GM21825 (cell line): ENCODE data around the gene CDRT15L2.
"Not testable (repeated sequence)": the region's sequence is repeated elsewhere in the genome, so short reads cannot be mapped to it uniquely, and the experiment has no call there.

Source experiments
- ATAC-seq: cut with Tn5 transposase; IDR thresholded peaks from one replicate; pipeline ENCODE4 v1.9.1; 2021; ENCODE audit warnings: mild to moderate bottlenecking, moderate library complexity; ENCODE audit not compliant: unreplicated experiment

Gene CDRT15L2

DNA sequence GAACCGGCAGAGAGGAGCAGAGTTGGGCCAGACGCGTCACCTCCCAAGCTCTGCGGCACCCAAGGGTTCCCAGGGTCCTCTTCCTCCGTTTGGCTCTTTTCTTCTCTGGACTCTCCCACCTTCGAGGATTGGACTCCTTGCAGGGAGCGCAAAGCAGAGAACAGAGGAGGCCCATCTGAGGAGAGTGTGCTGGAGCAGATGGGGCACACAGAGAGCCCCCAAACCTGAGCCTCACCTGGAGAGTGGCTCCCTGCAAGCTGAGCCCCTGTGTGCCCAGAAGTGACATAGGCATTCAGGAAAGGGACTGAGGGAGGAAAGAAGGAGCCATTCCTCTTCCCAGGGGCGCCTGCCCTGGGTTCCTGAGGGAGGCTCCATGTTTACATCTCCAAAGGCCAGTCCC lies 6.3 kb upstream of the CDRT15L2 start:
- not testable (repeated sequence) for ATAC-seq

DNA sequence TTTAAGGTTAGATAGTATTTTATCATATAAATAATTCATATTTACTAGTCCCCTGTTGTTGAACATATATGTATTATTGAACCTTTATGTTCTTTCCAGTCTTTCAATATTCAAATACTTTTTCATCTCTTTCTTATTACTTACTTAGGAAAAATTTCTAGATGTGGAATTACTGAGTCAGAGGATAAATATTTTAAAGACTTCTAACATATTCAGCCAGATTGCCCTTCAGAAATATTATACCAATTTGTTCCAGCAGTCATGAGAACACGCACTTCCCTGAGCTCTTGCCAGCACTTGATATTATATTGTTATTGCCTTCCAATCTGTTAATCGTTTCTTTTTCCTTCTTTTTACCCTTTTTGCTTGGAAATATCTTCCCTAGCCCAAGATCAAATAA lies 4.5 kb upstream of the CDRT15L2 start:
- ATAC-seq = not testable (repeated sequence)

DNA sequence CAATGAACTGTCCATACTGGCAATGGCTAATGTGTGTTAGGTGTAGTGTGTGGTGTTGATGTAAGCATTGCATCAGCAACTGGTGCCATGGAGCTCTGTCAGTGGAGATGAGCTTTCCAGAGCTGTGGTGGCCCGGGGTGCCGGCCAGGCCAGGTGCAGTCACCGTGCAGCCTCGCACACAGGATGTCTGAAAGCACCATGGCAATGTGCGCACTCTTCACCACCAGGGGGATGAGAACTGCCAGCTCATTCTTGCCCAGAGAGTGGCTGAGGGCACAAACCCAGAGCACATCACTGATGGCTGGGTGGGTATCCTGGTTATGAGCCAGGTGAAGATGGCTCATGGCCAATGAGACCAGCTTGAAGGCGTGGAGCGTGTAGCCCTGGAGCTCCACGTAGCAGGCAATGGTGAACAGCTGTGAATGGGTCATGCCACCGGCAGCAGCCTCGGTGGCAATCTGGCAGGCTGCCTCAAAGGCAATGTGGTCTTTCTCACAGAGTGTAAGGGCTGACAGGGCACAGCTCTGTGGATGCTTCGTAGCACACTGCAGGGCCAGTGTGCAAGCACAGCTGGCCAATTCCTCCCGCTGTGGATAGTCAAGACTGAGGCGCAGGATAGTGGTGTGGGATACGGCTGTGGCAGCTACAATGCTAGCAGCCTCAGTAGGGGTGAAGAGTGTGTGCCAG lies 4.5 kb downstream of the CDRT15L2 start:
- not testable (repeated sequence) for ATAC-seq

DNA sequence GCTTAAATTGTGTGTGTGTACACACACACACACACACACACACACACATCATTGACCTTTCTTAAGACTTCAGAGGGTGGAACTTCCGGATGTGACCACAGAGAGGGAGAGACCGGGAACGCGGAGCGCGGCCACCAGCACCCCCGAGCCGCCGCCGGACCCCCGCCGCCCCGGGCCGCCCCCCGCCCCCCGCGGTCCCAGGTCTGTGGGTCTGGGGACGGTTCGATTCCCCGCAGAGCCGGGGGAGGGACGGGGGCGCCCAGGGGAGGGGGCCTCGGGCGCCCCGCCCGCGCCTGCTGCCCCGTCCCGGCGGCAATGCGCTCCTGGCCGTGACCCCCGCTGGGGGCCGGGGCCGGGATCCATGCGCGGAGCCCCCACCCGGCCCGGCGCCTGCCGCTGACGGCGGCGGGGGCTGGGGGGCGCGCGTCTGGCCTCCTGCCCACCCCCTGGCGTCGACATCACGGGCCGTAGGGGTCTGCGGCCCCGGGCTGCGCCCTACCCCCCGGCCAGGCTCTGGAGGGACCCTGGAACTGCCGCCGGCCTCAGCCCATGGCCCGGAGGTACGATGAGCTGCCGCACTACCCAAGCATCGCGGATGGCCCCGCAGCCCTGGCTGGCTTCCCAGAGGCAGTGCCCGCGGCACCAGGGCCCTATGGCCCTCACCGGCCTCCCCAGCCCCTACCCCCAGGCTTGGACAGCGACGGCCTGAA lies 9.4 kb downstream of the CDRT15L2 start:
- not testable (repeated sequence) for ATAC-seq

DNA sequence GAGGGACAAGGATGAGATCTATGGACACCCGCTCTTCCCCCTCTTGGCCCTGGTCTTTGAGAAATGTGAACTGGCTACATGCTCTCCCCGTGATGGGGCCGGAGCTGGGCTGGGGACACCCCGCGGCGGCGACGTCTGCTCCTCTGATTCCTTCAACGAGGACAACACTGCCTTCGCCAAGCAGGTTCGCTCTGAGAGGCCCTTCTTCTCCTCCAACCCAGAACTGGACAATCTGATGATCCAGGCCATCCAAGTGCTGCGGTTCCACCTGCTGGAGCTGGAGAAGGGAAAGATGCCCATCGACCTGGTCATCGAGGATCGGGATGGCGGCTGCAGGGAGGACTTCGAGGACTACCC lies 9.9 kb downstream of the CDRT15L2 start:
- not testable (repeated sequence) for ATAC-seq

DNA sequence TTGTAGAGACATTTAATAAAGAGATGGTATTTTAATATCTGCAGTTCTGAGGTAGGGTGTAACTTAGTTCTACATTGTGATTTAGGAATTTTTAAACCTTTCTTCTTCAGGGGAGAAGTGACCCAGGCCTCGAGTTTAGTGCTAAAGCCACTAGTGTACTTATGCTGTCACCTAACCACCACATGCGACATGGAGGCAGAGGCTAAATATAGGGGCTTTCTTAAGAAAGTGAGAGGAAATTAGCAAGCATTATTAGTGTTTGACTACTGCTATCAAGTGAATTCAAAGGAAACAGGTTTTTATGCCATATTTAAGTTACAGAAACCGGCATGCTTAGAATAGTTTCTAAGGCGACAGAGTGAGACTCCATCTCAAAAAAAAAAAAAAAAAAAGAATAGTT lies 11.5 kb downstream of the CDRT15L2 start:
- not testable (repeated sequence) for ATAC-seq

DNA sequence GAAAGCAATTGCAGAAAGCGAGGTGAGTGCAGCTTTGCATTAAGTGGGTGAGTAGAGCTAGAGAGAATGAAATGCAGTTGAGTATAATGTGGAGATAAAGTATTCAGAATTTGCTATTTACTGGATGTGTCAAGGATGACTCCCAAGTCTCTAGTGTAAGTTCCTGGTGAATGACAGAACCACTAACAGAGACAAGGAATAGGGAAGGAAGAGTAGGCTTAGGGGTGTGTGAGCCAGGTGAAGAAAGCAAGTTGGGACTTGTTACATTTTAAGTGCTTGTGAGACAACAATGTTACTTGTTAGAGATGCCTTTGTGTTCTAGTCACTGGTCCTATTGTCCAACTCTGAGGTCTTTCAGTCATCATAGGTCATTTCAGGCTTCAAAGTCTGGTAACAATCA lies 26.0 kb downstream of the CDRT15L2 start:
- ATAC-seq = not testable (repeated sequence)

DNA sequence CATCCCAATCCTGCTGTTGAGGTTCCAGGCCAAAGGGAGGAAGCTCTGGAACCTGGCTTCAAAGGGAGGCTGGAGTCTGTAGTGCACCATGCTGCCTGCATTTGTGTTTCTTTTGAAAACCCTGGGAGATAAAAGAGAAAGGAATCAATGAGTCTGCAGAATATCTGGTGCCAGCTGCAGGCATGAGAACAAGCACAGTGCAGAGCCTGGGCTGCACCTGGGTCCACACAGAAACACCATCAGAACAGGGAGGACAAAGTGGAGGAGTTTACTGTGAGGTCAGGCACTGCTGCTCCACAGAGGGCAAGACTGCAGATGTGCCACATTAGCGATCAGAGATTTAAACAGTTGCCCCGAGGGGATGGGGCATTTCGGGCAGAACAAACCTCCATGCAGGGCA lies 30.0 kb downstream of the CDRT15L2 start:
- ATAC-seq = not testable (repeated sequence)

DNA sequence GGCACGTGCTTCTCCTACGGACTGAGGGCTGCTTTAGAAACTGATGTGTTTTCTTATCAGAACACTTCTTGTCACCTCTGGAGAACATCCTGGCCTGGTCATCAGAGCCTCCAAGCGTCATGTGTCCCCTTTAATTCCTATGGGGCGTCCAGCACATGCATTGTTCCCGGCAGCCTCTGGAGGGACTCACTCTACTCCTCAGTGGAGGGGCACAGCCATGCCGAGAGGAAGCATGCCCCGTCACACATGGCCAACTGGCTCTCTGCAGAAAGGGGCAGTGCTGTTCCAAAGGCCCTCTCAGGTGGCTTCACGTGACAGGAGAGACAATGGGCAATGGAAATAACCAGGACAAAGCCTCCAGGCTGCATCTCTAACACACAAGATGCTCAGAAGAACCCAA lies 31.8 kb downstream of the CDRT15L2 start:
- ATAC-seq = no peak

DNA sequence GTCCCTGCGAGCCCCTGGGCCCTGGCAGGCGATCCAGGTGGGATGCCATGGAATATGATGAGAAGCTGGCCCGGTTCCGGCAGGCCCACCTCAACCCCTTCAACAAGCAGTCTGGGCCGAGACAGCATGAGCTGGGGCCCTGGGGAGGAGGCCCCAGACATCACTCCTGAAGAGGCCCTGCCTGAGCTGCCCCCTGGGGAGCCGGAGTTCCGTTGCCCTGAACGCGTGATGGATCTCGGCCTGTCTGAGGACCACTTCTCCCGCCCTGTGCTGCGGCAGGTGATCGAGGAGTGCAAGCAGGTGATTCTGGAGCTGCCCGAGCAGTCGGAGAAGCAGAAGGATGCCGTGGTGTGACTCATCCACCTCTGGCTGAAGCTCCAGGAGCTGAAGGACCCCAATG lies 33.1 kb downstream of the CDRT15L2 start:
- ATAC-seq = no peak

DNA sequence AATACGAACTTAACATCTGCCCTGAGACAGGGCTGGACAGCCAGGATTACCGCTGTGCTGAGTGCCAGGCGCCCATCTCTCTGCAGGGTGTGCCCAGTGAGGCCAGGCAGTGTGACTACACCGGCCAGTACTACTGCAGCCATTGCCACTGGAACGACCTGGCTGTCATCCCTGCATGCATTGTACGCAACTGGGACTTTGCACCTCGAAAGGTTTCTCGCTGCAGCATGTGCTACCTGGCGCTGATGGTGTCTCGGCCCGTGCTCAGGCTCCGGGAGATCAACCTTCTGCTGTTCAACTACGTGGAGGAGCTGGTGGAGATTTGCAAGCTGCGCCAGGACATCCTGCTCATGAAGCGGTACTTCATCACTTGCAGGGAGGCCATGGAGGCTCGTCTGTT lies 33.7 kb downstream of the CDRT15L2 start:
- ATAC-seq = no peak

DNA sequence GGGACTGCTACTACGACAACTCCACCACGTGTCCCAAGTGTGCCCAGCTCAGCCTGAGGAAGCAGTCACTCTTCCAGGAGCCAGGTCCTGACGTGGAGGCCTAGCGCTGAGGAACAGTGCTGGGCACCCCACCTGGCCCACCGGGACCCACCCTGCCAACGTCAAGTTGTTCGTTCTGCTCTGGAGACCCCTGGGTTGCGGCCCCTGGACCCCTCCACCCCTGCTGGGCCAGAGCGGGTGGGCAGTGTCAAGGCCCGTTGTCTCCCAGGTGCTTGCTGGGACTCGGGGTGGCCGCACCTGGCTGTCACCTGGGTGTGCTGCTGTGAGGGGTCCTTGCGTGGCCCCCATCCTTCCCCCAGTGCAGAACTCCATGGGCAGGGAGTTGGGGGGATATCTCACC lies 34.4 kb downstream of the CDRT15L2 start:
- ATAC-seq = no peak

DNA sequence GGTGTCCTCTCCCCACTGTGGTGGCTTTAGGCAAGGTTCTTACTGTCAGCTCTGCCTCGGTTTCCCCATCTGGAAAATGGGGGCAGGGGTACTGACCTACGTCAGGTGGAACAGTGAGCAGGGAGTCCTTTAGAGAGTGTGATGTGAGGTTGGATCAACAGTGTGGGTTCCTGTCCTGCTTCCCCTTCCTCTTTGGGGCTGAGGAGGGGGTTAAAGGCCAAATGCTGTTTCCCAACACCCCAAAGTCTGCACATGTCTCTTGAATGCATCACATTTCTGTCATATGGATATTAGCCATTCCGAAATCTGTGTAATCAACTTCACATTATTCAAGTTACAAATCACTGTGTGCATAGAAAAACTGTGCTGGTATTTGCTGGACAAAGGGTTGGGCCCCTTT lies 35.9 kb downstream of the CDRT15L2 start:
- ATAC-seq = not testable (repeated sequence)
